ENCODE data around the gene AJM1.

DNA sequence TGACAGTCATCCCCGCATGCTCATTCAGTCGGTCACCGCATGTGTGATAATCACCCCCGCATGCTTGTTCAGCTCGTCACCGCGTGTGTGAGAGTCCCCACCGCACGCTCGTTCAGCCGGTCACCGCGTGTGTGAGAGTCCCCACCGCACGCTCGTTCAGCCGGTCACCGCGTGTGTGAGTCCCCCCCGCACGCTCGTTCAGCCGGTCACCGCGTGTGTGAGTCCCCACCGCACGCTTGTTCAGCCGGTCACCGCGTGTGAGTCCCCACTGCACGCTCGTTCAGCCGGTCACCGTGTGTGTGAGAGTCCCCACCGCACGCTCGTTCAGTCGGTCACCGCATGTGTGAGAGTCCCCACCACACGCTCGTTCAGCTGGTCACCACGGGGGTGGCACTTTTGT, 47.6 kb downstream of the AJM1 start:
- TF ChIP-seq POLR2A (IDR thresholded peaks at IDR 0.05; ENCODE audit: low read depth, low read length) (no peak), POLR2AphosphoS5 (IDR thresholded peaks at IDR 0.05; ENCODE audit: low read depth, low read length) (no peak)

All from GM12891 (cell line).